Measurements from ENCODE around the gene ZNG1A. TPM values are rescaled to one million over a fixed set of nuclear protein-coding genes. Genes with fewer than 3 reads are reported as not detected.

ZNG1A gene
- total RNA-seq, 1 experiment from 2014 or later = 31.1 TPM

- no peak overlapping the region for H3T11ph ChIP-seq (ENCODE audit: low read length)
- H3K79me2 ChIP-seq (ENCODE audit: insufficient read depth, low read length) = no peaks in the 10 kb centered on the region
- no peak overlapping the region for H3K56ac ChIP-seq (ENCODE audit: insufficient read length, low read depth, low read length)
- H4K8ac ChIP-seq (replicated peaks; ENCODE audit: insufficient read length, low read depth, low read length) = no peak overlapping the region
- H2BK15ac ChIP-seq (ENCODE audit: low read depth, low read length) = no peak overlapping the region
- no peak overlapping the region for H4K91ac ChIP-seq (ENCODE audit: insufficient read length, low read depth, low read length)
- H3K4me1 ChIP-seq (ENCODE audit: insufficient read depth, low read length) = no peaks in the 10 kb centered on the region
- no peak overlapping the region for H3K4me2 ChIP-seq (ENCODE audit: insufficient read depth, insufficient read length, low read length)
- no peaks in the 10 kb centered on the region for H3K79me1 ChIP-seq (ENCODE audit: insufficient read depth, low read depth, low read length, poor library complexity, severe bottlenecking)
- no peaks in the 10 kb centered on the region; the same call in 1 of the 2 replicates for H3K27me3 ChIP-seq (ENCODE audit: insufficient read depth, low read length)
- no peak overlapping the region for H3K9ac ChIP-seq (ENCODE audit: extremely low read depth, insufficient read length, low read length)
- H3K18ac ChIP-seq (ENCODE audit: insufficient read length, low read depth, low read length) = no peak overlapping the region
- peaks cover 3 to 7% of the 10 kb centered on the region in 2 experiments for H3K4me1 Mint-ChIP-seq
- H3K23ac ChIP-seq (ENCODE audit: insufficient read length, low read depth, low read length) = no peak overlapping the region
- no peak overlapping the region for H2BK20ac ChIP-seq (ENCODE audit: low read depth, low read length, poor library complexity, severe bottlenecking)
- H3K4me3 Mint-ChIP-seq = no peak overlapping the region
- H3K27ac ChIP-seq (ENCODE audit: insufficient read length, low read depth, low read length) = no peak overlapping the region
- H4K20me1 ChIP-seq (ENCODE audit: control insufficient read depth, insufficient read depth, insufficient read length) = no peaks in the 10 kb centered on the region
- no peak overlapping the region for H3K27ac Mint-ChIP-seq
- peaks cover 26% of the 10 kb centered on the region for H3K27me3 Mint-ChIP-seq (ENCODE audit: low read depth)
- no peak overlapping the region for H2AK5ac ChIP-seq (ENCODE audit: insufficient read length, low read length)
- no peak overlapping the region for H3K4ac ChIP-seq (ENCODE audit: low read depth, low read length)
- no peak overlapping the region for H4K5ac ChIP-seq (ENCODE audit: insufficient read length, low read depth, low read length)
- no peak overlapping the region for H2AFZ ChIP-seq (ENCODE audit: low read length)
- no peak overlapping the region for H2BK120ac ChIP-seq (ENCODE audit: low read depth, low read length, poor library complexity, severe bottlenecking)
- no peak for DNase-seq
- no CpG with 5 or more reads among the region's 3 CpGs for WGBS (ENCODE audit: extremely low coverage, insufficient read length, low lambda C conversion rate)
- H3K14ac ChIP-seq (ENCODE audit: insufficient read depth, low read length) = no peak overlapping the region
- H3K23me2 ChIP-seq (ENCODE audit: insufficient read length, low read depth, low read length, poor library complexity, severe bottlenecking) = no peaks in the 10 kb centered on the region
- no peaks in the 10 kb centered on the region for H3K9me3 ChIP-seq (ENCODE audit: control insufficient read depth, low read depth, low read length)
- no peak overlapping the region for H2BK5ac ChIP-seq (ENCODE audit: insufficient read length, low read length)
- TF ChIP-seq CTCF (conservative IDR thresholded peaks at IDR 0.05) = no peak
- no peaks in the 10 kb centered on the region for H3K36me3 Mint-ChIP-seq (ENCODE audit: insufficient read depth in 1 of 3, low read depth in 3 of 3)
- no peaks in the 10 kb centered on the region; a peak in 1 of 5 replicates for H3K9me3 Mint-ChIP-seq
- no peak overlapping the region for H2BK12ac ChIP-seq (ENCODE audit: insufficient read length, low read depth, low read length)
These were observed 33.4 kb upstream of the ZNG1A start for GRCh38 chr9:212297-212696.
